ENCODE data around the gene BAIAP2.

BAIAP2 gene

GRCh38 chr17:81160306-81160705 is 125.4 kb downstream of the BAIAP2 start:
- no peak for DNase-seq (ENCODE audit: low spot score)

- no peak for DNase-seq (ENCODE audit: low spot score)
Observed at GRCh38 chr17:81160747-81161453, 125.9 kb downstream of the BAIAP2 start.

DNA sequence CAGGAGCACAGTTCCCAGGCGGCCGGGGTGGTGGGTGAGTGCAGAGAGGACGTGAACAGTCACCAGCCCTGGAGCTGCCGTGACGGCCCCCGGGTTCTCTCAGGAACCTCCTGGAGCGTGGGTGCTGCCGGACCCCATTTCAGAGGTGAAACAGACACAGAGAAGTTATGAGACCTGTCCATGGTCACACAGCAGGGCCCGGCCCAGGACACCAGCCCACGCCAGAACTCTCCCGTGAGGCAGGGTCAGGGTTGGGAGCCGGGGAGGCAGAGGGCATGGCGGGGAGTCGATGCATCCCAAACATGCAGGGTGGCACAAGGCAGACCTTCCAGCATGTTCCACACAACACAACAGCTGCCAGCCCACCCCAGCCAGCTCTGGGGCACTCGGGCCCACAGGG is 126.6 kb downstream of the BAIAP2 start:
- DNase-seq (ENCODE audit: low spot score), result no peak

DNA sequence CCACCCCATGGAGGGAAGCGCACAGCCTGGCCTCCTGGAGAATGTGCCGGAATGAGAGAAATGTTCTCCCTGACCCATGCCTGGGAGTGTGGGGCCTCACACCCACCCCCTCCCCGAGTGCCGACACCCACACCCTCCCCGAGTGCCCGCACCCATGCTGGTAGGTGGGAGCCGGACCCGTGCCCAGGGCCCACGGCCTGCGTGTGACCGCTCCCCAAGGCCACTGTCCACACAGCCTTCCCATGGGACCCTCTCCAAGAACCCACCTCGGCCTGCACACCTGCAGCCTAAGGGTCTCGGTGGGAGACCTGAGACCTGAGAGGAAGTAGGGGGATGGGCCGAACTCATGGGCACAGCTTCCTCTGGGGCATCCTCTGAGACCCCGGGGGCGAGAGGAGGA is 127.0 kb downstream of the BAIAP2 start:
- DNase-seq (ENCODE audit: low spot score), result no peak

- DNase-seq (ENCODE audit: low spot score), result no peak
Observed at GRCh38 chr17:81162491-81162890, 127.5 kb downstream of the BAIAP2 start.

- DNase-seq (ENCODE audit: low spot score), result no peak
Observed at GRCh38 chr17:81163051-81163695, 128.2 kb downstream of the BAIAP2 start.

DNA sequence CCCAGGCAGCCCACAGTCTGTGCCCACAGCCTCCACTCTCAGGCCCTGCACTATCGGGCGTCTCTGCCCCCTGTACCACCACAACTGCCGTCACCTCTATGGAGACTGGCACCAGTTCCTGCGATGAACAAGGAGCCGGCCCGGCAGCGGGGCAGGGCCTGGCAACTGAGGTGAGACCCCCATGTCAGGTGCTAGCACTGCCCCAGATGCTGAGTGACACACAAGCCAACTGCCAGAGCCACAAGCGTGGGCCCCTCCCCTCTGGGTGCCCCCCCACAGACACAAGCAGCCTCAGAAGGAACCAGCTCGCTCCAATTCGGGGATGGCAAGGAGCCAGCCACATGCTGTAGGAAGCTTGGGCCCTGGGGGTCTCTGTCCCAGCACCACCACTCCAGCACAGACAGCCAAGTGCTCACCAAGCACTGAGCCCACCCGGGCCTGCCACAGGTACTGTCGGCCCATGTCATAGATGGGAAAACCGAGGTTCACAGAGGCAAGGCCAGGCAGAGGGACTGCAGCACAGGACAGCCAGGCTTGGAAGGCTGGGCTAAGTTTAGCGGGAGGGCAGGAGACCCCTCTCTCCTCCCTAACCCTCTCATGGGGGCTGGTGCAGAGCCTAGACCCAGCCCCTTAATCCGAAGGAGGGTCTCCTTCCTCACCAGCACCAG is 128.9 kb downstream of the BAIAP2 start:
- DNase-seq (ENCODE audit: low spot score), result no peak

GRCh38 chr17:81164371-81165245 is 129.7 kb downstream of the BAIAP2 start:
- no peak for DNase-seq (ENCODE audit: low spot score)

DNA sequence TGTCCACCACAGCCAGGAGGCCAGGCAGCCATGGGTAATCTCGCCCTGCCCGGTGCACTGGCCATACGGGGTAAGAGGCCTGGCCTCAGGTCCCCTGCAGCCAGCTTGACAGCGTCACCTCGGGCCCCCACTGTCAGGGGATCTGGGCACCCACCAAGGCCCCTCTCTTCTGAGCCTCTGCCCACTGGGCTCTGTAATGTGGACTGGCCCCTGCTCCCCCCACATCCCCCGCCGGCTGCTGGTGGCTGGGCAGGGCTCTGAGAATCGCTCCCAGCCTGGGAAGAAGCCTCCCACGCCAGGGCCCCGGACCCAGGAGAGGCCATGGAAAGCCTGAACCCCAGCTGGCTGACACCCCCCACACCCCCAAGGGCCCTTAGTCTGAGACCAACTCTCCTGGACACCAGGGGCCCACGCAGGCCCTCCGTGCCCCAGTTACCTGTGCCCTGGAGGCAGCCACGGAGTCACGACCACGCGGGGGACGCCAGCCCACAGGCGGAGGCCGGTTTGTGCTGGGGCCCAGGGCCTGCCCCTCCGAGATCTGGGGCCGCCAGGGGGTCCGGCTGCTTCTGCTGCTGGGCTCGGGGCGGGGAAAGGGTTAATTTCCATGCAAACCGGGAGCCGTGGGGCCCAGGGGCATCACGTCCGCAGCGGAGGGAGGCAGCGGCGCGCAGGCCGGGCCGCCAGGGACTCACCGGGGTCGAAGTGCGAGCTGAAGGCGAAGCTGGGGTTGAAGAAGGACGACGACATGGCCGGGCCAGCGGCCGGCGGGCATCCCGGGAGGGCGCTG is 130.5 kb downstream of the BAIAP2 start, which contains the start of gene PVALEF:
Gene PVALEF, plus strand, starts transcription at position 262 of the 787 bp plus-strand sequence. CDS start 15,720 bp downstream, outside the sequence.
- DNase-seq (ENCODE audit: low spot score), result peak; percentile 29

DNA sequence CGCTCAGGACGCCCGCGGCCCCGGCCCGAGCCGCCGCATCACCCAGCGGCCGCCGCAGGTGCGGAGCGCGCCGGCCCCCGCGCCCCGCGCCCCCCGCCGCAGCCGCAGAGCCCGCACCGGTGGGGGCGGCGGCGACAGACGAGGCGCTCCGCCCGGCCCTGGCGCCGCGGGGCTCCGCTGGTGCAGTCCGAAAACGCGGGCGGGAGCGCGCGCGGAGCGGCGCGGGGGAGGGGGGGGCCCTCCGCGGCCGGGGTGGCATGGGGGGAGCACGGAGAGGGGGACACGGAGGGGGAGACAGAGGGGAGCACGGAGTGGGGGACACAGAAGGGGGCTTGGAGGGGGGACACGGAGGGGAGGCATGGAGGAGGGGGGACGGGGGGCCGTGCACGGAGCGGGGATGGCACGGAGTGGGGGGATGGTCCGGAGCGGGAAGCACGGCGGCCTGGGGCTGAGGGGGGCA is 131.1 kb downstream of the BAIAP2 start, which contains the start of gene AATK:
Gene AATK, minus strand, starts transcription at position 189 of the 460 bp plus-strand sequence. CDS start 229 bp downstream, outside the sequence.
- no peak for DNase-seq (ENCODE audit: low spot score)
